HG03045 (cell line): ENCODE results near the gene F5.
"Not testable (repeated sequence)": the region's sequence is repeated elsewhere in the genome, so short reads cannot be mapped to it uniquely, and the experiment has no call there.

Experiments
- ATAC-seq: cut with Tn5 transposase; IDR thresholded peaks from one replicate; pipeline ENCODE4 v1.9.1; 2021; ENCODE audit warnings: mild to moderate bottlenecking, moderate library complexity; ENCODE audit not compliant: unreplicated experiment

The F5 gene

GRCh38 chr1:169546087-169546995, 39.9 kb downstream of the F5 start:
- ATAC-seq: peak; percentile 82

- ATAC-seq: no peak
These were observed 40.8 kb downstream of the F5 start for GRCh38 chr1:169545472-169545871.

- no peak for ATAC-seq
These were observed 47.0 kb downstream of the F5 start for GRCh38 chr1:169538998-169539871.

GRCh38 chr1:169534653-169535052, 51.6 kb downstream of the F5 start:
- ATAC-seq: no peak

DNA sequence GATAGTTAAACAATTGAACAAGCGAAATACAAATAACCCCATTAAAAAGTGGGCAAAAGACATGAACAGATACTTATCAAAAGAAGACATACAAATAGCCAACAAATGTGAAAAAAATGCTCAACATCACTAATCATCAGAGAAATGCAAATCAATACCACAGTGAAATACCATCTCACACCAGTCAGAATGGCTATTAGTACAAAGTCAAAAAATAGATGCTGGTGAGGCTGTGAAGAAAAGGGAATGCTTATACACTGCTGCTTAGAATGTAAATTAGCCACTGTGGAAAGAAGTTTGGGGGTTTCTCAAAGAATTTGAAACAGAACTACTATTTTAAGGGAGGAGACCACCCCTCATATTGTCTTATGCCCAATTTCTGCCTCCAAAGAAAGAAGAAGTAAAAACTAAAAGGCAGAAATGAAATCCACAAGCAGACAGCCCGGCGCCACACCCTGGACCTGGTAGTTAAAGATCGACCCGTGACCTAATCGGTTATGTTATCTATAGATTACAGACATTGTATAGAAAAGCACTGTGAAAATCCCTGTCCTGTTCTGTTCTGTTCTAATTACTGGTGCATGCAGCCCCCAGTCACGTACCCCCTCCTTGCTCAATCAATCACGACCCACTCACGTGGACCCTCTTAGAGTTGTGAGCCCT, 52.6 kb downstream of the F5 start:
- not testable (repeated sequence) for ATAC-seq

DNA sequence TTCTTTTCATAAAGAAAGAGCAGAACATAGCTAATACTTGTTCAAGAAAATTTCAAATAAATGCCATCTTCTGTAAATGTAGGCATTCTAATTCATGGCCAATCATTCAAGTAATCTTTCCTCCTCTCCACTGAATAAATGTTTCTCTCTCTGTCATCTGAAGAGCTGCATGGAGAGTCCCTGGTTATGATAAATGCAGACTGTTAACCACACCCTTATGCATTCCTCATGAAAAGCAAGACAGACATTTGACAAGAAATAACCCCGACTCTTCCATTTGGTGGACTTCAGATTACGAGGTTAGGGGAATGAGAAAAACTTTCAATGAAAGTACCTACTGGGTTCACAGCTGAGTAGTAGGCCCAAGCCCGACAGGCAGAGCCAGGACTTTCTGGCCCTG, 55.8 kb downstream of the F5 start:
- ATAC-seq: no peak

GRCh38 chr1:169529068-169529642, 57.1 kb downstream of the F5 start:
- ATAC-seq: no peak

DNA sequence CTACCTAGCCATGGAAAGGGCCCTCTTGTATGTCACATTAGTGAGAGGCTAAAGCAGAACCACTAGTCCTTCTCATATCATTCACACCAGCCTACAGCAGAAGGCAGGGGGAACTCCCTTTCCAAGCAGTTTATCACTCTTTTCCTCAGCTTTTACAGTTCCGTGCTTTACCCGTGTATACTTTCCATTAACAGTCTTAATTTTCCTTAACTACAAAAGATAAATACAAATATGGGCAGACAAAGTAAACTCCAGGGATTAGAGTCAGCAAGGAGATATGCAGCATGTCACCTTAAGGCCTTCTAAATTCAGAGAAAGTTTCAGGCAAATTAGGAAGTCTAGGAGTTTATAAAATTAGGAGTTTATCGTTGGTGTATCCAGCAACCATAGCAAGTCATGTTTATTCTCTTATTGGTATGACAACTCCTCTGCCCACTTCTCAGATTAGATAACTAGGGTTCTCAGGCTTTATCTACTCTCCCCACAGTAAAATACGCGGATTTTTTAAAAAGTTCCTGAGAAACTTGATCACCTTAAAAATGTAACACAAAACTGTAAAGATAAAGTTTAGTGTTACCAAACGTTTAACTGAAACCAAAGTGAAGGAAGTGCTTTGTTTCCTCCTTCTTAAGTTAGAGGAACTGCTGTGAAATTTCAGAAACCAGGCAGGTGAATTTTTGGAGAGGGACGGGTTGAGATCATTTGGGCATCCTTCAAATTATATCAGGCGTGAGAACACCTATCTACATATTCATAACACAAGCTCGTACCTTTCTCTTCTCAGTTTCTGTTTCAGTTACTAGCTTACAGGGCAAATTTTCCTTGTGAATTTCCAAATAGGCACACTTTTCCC, 57.8 kb downstream of the F5 start:
- no peak for ATAC-seq

- no peak for ATAC-seq
These were observed 58.6 kb downstream of the F5 start for GRCh38 chr1:169527451-169528214.

GRCh38 chr1:169527001-169527400, 59.3 kb downstream of the F5 start:
- ATAC-seq: no peak

GRCh38 chr1:169526120-169526832, 60.0 kb downstream of the F5 start:
- ATAC-seq: no peak

DNA sequence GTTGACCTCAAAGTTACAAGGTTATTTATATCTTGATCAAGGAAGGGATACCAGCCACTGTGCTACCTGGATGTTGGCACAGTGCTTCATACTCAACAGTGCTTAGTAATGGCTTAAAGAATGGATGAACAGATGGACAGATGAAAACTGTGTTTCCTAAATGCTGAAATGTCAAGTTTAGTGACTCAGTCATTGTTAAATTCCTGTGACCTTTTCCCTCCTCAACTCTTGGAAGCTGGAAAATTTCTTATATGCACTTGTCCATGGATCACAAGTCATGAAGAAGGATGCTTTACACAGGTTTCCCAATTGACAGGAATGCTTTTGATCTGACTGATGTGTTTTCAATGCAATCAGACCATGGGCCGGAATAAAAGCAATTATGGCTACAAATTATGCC, 60.9 kb downstream of the F5 start:
- no peak for ATAC-seq

DNA sequence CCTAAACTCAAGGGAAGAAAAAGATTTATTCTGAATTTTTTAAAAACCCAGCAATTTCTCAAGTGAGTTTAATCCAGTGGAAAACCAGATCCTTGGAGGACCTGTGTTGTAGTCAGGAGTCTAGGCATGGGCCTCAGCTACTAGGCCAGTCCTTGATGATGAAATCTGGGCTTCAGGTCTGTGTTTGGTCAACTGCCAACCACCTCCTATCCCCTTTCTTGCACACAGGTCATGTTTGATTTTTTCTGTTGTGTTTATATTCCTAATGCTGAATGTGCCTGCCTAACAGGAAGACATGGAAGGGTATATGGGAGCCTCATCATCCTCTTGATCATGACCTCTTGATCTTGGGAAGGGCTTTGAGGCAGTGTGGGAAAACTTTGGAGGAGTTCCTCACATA, 62.4 kb downstream of the F5 start:
- ATAC-seq: no peak

GRCh38 chr1:169521226-169521625, 65.1 kb downstream of the F5 start:
- ATAC-seq: no peak

- no peak for ATAC-seq
These were observed 68.6 kb downstream of the F5 start for GRCh38 chr1:169517558-169518186.

DNA sequence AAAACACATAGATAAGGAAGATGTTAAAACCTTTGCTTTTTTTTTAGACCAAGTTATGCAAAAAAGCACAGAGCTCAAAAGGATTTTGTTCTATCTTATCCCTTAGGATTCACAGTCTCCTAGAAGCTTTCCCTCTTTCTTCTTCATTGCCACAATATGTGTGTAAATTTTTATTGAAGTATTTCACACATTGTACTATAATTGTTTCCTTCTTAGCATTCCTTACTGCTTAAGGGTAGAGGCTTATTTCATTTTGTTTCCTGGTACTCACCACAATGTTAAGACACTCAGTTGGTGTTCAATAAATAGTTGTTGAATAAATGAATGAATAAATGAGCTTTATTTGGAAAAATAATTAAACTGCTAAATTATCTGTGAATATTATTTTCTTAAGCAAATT, 70.6 kb downstream of the F5 start:
- ATAC-seq: no peak

- no peak for ATAC-seq
These were observed 71.6 kb downstream of the F5 start for GRCh38 chr1:169514566-169515270.

DNA sequence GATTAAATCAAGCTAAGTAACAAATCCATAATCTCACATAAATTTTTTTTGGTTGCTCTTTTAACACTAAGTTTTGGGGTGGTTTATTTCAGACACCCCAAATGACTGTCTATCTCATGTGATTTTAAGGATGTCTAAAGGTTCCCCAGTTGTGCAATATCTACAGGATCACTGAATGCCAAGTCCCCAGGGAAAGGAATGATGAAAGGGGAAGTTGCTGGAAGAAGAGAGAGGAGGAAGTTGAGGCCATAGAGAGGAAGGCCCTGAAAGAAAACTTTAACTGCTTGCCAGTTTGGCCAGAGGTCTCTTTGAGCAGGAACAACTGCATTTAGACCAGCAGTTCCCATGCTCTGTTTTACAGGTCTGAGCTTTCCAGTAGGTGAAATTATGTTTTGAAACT, 73.1 kb downstream of the F5 start:
- ATAC-seq: no peak
